K562 (cell line): ENCODE measurements around the gene NRG2. TPM values are rescaled to one million over a fixed set of nuclear protein-coding genes. Genes with fewer than 3 reads are reported as not detected.

Experiments used
- ATAC-seq: fragments of 200-7000 bp; cut with Tn5 transposase; 3 replicates; pipeline ENCODE4 v1.9.1; 2020; ENCODE audit warnings: moderate library complexity
- BruUV-seq: library from RNA; stranded (reverse); fragments of 400-500 nt; replicated peaks from 2 replicates; lab custom pipeline; 2021; lab: Mats Ljungman, UMichigan
- CTCF ChIA-PET: fragments of 300-600 bp; formaldehyde crosslinking; extraction: SDS; loops from one replicate; lab custom pipeline; 2021; ENCODE audit warnings: low intra/inter-chr PET ratio; lab: Yijun Ruan, JAX
- POLR2A ChIA-PET: fragments of 300-600, 350-650 bp; sonication (Branson Sonifier 250); formaldehyde crosslinking; extraction: SDS; loops from one replicate; lab custom pipeline; 2021; ENCODE audit warnings: antibody characterized with exemption, inconsistent platforms; lab: Yijun Ruan, JAX
- DNase-seq, 4 experiments: peaks; one replicate each; pipeline versions ENCODE4 v3.0.0 to v3.0.0-alpha.2; 2011 to 2018; ENCODE audit warnings: low spot score in 3 of 4, mixed read lengths in 3 of 4; ENCODE audit errors: extremely low read depth in 1 of 4
- FAIRE-seq: peaks from 2 replicates; lab custom pipeline; 2011; peaks lifted over from hg19 to GRCh38; lab: Jason Lieb, UNC
- H2AFZ ChIP-seq: 2 replicates; pipeline ENCODE4 v1.6.0; 2011; ENCODE audit warnings: low read depth, low read length, control low read depth, inconsistent platforms
- H3K27ac ChIP-seq: fragments of 200-600 bp; 3 replicates; pipeline ENCODE4 v1.8.0; 2011; ENCODE audit warnings: low read depth, mild to moderate bottlenecking, control low read depth, inconsistent platforms, low read length, moderate library complexity, mixed read lengths; ENCODE audit errors: extremely low read depth
- H3K27me3 ChIP-seq, 2 experiments: fragments of 300-600 bp in 1 of 2; 2 replicates in 1 of 2; 3 replicates in 1 of 2; pipeline versions ENCODE4 v1.6.0 to v1.8.0; 2011; ENCODE audit warnings: inconsistent platforms in 2 of 2, low read length in 2 of 2, mild to moderate bottlenecking in 1 of 2, mixed read lengths in 1 of 2, moderate library complexity in 1 of 2; ENCODE audit not compliant: control insufficient read depth in 2 of 2, insufficient read depth in 2 of 2
- H3K36me3 ChIP-seq: fragments of 300-600 bp; 3 replicates; pipeline ENCODE4 v1.8.0; 2011; ENCODE audit warnings: mild to moderate bottlenecking, low read length, inconsistent platforms; ENCODE audit not compliant: control insufficient read depth, insufficient read depth
- H3K4me1 ChIP-seq, 2 experiments: fragments of 200-600 bp in 1 of 2; replicated peaks in 1 of 2; 2 replicates in 1 of 2; 3 replicates in 1 of 2; pipeline versions ENCODE4 v1.5.1 to v1.8.0; 2011; ENCODE audit warnings: inconsistent platforms in 2 of 2, low read length in 2 of 2, mild to moderate bottlenecking in 1 of 2, mixed read lengths in 1 of 2, moderate library complexity in 1 of 2; ENCODE audit not compliant: control insufficient read depth in 2 of 2, insufficient read depth in 2 of 2
- H3K4me2 ChIP-seq: 2 replicates; pipeline ENCODE4 v1.6.1; 2011; ENCODE audit warnings: low read length, control low read depth, inconsistent platforms, mixed read lengths; ENCODE audit not compliant: insufficient read depth
- H3K4me3 ChIP-seq: fragments of 200-600 bp; sonication (generic), shearing (Covaris generic); 2 replicates; pipeline ENCODE4 v1.5.1; 2016; ENCODE audit warnings: control low read depth, inconsistent platforms
- H3K79me2 ChIP-seq: fragments of 200-600 bp; 3 replicates; pipeline ENCODE4 v1.8.0; 2011; ENCODE audit warnings: low read length, inconsistent platforms; ENCODE audit not compliant: control insufficient read depth, insufficient read depth
- H3K9ac ChIP-seq, 2 experiments: 2 replicates each; pipeline versions ENCODE4 v1.6.0 to v1.6.1; 2011; ENCODE audit warnings: low read depth in 2 of 2, low read length in 2 of 2, control low read depth in 1 of 2, inconsistent platforms in 1 of 2, mild to moderate bottlenecking in 1 of 2, mixed read lengths in 1 of 2; ENCODE audit not compliant: insufficient read depth in 1 of 2
- H3K9me1 ChIP-seq: one replicate; pipeline ENCODE4 v1.6.0; 2011; ENCODE audit warnings: inconsistent platforms, mild to moderate bottlenecking, low read length, moderate library complexity; ENCODE audit not compliant: control insufficient read depth, insufficient read depth
- H3K9me3 ChIP-seq: replicated peaks from 2 replicates; pipeline ENCODE4 v1.5.1; 2011; ENCODE audit warnings: low read depth, low read length, inconsistent platforms; ENCODE audit not compliant: control insufficient read depth, insufficient read depth
- H4K20me1 ChIP-seq: replicated peaks from 2 replicates; pipeline ENCODE4 v1.6.1; 2011; ENCODE audit warnings: low read length, inconsistent platforms, mixed read lengths; ENCODE audit not compliant: control insufficient read depth, insufficient read depth
- CHD2 ChIP-seq: IDR thresholded peaks from 2 replicates; pipeline ENCODE4 v1.6.1; 2011; ENCODE audit warnings: low read depth, low read length
- JUND ChIP-seq, 2 experiments: IDR thresholded peaks; 2 replicates in 1 of 2; 3 replicates in 1 of 2; pipeline ENCODE4 v1.6.1; 2011; ENCODE audit warnings: borderline replicate concordance in 2 of 2, low read depth in 2 of 2, low read length in 2 of 2, improper control_type of control experiment in 1 of 2, missing biosample characterization in 1 of 2, missing genetic modification characterization in 1 of 2, missing genetic modification reagents in 1 of 2
- KAT2B ChIP-seq: IDR thresholded peaks from one replicate; pipeline ENCODE4 v1.6.1; 2012; ENCODE audit warnings: low read depth, mild to moderate bottlenecking, control low read depth, inconsistent platforms, low read length, moderate library complexity
- MTA1 ChIP-seq: fragments of 450-650 bp; IDR thresholded peaks from 2 replicates; pipeline ENCODE4 v1.6.1; 2017; ENCODE audit warnings: borderline replicate concordance
- NCOA4 ChIP-seq: fragments of 450-650 bp; IDR thresholded peaks from 2 replicates; pipeline ENCODE4 v1.6.1; 2018; ENCODE audit warnings: mild to moderate bottlenecking; ENCODE audit not compliant: partially characterized antibody
- NFIX ChIP-seq: fragments of 250-450 bp; sonication (Bioruptor Pico); IDR thresholded peaks from 2 replicates; pipeline ENCODE4 v1.4.0; 2020; ENCODE audit warnings: low read depth, mild to moderate bottlenecking, moderate library complexity
- PCBP1 ChIP-seq: fragments of 200-400 bp; formaldehyde crosslinking; IDR thresholded peaks from 2 replicates; pipeline ENCODE4 v1.6.1; 2018; ENCODE audit warnings: mild to moderate bottlenecking, low read depth, low read length; ENCODE audit not compliant: poor library complexity, severe bottlenecking
- RBM15 ChIP-seq: fragments of 200-400 bp; formaldehyde crosslinking; IDR thresholded peaks from 2 replicates; pipeline ENCODE4 v1.6.1; 2018; ENCODE audit warnings: mild to moderate bottlenecking, low read length, moderate library complexity; ENCODE audit not compliant: insufficient read depth
- ZNF224 ChIP-seq: sonication (generic); formaldehyde crosslinking; IDR thresholded peaks from 2 replicates; pipeline ENCODE4 v1.8.0; 2022; ENCODE audit warnings: mild to moderate bottlenecking, missing genetic modification reagents
- ZNF75A ChIP-seq: fragments of 450-650 bp; formaldehyde crosslinking; IDR thresholded peaks from 2 replicates; pipeline ENCODE4 v1.4.0; 2020; ENCODE audit warnings: mild to moderate bottlenecking
- ZNF780A ChIP-seq: fragments of 250-450 bp; sonication (Bioruptor Pico); IDR thresholded peaks from 2 replicates; pipeline ENCODE4 v1.5.0; 2021; ENCODE audit warnings: mild to moderate bottlenecking
- ZNF79 ChIP-seq: fragments of 250-450 bp; sonication (Bioruptor Pico); IDR thresholded peaks from 2 replicates; pipeline ENCODE4 v1.4.0; 2020; ENCODE audit warnings: low read depth, mild to moderate bottlenecking, moderate library complexity
- whole genome bisulfite sequencing: fragments of 100-300 bp; shearing (Covaris generic); methylation state at CpG from one replicate; pipeline ENCODE4 v1.1.6; 2016; ENCODE audit warnings: low coverage, mixed read lengths; ENCODE audit not compliant: insufficient coverage; ENCODE audit errors: missing lambda C conversion rate; 5-methylcytosine and 5-hydroxymethylcytosine counted together
- in situ Hi-C: fragments of 300-500 bp; cut with MboI; formaldehyde crosslinking; loops from 4 replicates; pipeline ENCODE4 v1.15.0; 2018; ENCODE audit warnings: inconsistent platforms, mixed read lengths
- intact Hi-C: fragments of 100-400 bp; cut with micrococcal nuclease; formaldehyde crosslinking; loops from 2 replicates; pipeline ENCODE4 v1.14.2; 2022
- polyA plus RNA-seq, 8 experiments: library from polyadenylated mRNA; depleted of rRNA in 4 of 8; stranded (reverse) in 5 of 8; unstranded in 3 of 8; fragments of >200 nt; fragmentation: Nextera tagmentation in 2 of 8; fragmentation: Illumina TruSeq in 1 of 8; extraction: Ambion mirVana in 2 of 8; extraction: Trizol in 1 of 8; gene quantifications; 2 replicates each; pipeline versions ENCODE4 v1.2.1 to v1.2.3, GENCODE V29; 2011 to 2014; ENCODE audit warnings: inconsistent platforms in 1 of 8, missing spikeins in 1 of 8
- total RNA-seq, 7 experiments: library from RNA; depleted of rRNA in 6 of 7; stranded (reverse); fragments of >200 nt in 6 of 7; fragmentation: Illumina TruSeq in 2 of 7; extraction: Trizol in 2 of 7; gene quantifications; 2 replicates each; pipeline versions ENCODE4 v1.2.1 to v1.2.3, GENCODE V29; 2011 to 2021; ENCODE audit warnings: low replicate concordance in 1 of 7
- TF ChIP-seq, protein P1 (sequence below): fragments of 450-650 bp; IDR thresholded peaks from 2 replicates; pipeline ENCODE4 v1.6.1; 2017; ENCODE audit warnings: antibody characterized with exemption, mild to moderate bottlenecking
- TF ChIP-seq, protein P2 (sequence below): sonication (generic); formaldehyde crosslinking; IDR thresholded peaks from 2 replicates; pipeline ENCODE4 v1.8.0; 2022; ENCODE audit warnings: missing genetic modification reagents, mild to moderate bottlenecking, borderline replicate concordance
- TF ChIP-seq, protein P3 (sequence below): sonication (generic); formaldehyde crosslinking; IDR thresholded peaks from 2 replicates; pipeline ENCODE4 v1.4.0; 2020; ENCODE audit warnings: mild to moderate bottlenecking, missing genetic modification reagents

Gene NRG2
- total and polyA plus RNA-seq, 9 of the 15 experiments (the other 6 are each of a cell fraction or from before 2014, with no cell fraction given), result not detected

DNA sequence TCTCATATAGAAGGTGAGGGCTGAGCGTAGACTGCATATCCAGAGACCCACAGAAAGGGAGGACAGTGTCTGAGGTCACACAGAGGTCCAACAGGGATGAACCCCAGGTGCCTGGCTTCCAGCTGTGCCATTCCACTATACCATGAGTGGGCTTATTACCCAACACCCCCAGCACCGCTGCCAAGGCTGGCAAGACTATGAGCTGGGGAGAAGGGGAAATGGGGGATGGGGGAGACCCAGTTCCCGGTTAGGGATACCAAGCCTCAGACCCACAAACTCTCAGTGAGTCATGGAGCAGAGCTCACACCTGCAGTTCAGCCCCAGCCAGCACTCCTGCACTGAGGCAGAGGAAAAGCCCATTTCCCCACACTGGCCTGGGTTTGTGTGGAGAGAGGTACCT is 141.1 kb downstream of the NRG2 start (continued):
- TF ChIP-seq, protein P1, sequence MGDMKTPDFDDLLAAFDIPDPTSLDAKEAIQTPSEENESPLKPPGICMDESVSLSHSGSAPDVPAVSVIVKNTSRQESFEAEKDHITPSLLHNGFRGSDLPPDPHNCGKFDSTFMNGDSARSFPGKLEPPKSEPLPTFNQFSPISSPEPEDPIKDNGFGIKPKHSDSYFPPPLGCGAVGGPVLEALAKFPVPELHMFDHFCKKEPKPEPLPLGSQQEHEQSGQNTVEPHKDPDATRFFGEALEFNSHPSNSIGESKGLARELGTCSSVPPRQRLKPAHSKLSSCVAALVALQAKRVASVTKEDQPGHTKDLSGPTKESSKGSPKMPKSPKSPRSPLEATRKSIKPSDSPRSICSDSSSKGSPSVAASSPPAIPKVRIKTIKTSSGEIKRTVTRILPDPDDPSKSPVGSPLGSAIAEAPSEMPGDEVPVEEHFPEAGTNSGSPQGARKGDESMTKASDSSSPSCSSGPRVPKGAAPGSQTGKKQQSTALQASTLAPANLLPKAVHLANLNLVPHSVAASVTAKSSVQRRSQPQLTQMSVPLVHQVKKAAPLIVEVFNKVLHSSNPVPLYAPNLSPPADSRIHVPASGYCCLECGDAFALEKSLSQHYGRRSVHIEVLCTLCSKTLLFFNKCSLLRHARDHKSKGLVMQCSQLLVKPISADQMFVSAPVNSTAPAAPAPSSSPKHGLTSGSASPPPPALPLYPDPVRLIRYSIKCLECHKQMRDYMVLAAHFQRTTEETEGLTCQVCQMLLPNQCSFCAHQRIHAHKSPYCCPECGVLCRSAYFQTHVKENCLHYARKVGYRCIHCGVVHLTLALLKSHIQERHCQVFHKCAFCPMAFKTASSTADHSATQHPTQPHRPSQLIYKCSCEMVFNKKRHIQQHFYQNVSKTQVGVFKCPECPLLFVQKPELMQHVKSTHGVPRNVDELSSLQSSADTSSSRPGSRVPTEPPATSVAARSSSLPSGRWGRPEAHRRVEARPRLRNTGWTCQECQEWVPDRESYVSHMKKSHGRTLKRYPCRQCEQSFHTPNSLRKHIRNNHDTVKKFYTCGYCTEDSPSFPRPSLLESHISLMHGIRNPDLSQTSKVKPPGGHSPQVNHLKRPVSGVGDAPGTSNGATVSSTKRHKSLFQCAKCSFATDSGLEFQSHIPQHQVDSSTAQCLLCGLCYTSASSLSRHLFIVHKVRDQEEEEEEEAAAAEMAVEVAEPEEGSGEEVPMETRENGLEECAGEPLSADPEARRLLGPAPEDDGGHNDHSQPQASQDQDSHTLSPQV, result no peak

DNA sequence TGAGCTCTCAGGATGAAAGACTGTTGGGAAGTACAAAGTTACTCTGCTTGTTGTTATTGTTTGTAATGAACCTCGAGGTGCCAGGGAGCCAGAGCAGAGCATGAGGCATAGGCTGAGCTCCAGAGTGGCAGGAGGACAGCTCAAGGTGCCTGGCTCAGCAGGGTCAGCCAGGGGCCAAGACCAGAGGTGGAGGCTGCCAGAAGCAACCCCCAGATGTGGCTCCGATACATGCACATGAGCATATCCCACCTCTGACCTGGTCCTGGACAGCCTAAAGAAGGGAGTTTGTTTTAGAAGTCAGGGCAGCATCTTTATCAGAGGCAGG is 141.9 kb downstream of the NRG2 start:
- peaks cover 49 to 80% of the 10 kb centered on the region in 2 experiments for H3K27me3 ChIP-seq
- no peak for ATAC-seq
- ChIA-PET POLR2A (interaction anchor here (0.7 to 0.8 kb wide), 2 partner anchors 9 to 20 kb away, joined by 3 read pairs; no protein-coding TSS in a partner anchor), CTCF (no interaction called here)
- no peak for DNase-seq
- H2AFZ ChIP-seq, result no peak overlapping the region
- in situ Hi-C loops, result no loop called here
- H3K4me3 ChIP-seq, result no peak overlapping the region
- no peak for FAIRE-seq
- intact Hi-C loops, result no loop called here
- H3K9ac ChIP-seq, result no peak overlapping the region
- WGBS, result 6% methylated on average over 2 of the region's 2 CpGs
- H4K20me1 ChIP-seq, result no peaks in the 10 kb centered on the region; the same call in 1 of the 2 replicates
- H3K4me2 ChIP-seq, result no peak overlapping the region
- no TSS peak for BruUV-seq
- H3K79me2 ChIP-seq, result no peaks in the 10 kb centered on the region
- TF ChIP-seq MTA1 (no peak), NCOA4 (no peak), CHD2 (no peak), ZNF75A (CRISPR knock-in tag) (no peak), ZNF79 (CRISPR knock-in tag) (no peak), PCBP1 (no peak), ZNF780A (CRISPR knock-in tag) (no peak), NFIX (CRISPR knock-in tag) (no peak), ZNF224 (no peak), JUND (IDR thresholded peaks at IDR 0.05; ENCODE audit: borderline replicate concordance, low read depth, low read length) (no peak), JUND (tag; IDR thresholded peaks at IDR 0.05; ENCODE audit: borderline replicate concordance, low read depth, low read length) (no peak), KAT2B (no peak), RBM15 (no peak)
- TF ChIP-seq, protein P2, sequence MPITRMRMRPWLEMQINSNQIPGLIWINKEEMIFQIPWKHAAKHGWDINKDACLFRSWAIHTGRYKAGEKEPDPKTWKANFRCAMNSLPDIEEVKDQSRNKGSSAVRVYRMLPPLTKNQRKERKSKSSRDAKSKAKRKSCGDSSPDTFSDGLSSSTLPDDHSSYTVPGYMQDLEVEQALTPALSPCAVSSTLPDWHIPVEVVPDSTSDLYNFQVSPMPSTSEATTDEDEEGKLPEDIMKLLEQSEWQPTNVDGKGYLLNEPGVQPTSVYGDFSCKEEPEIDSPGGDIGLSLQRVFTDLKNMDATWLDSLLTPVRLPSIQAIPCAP (CRISPR knock-in tag), result no peak
- TF ChIP-seq, protein P3, sequence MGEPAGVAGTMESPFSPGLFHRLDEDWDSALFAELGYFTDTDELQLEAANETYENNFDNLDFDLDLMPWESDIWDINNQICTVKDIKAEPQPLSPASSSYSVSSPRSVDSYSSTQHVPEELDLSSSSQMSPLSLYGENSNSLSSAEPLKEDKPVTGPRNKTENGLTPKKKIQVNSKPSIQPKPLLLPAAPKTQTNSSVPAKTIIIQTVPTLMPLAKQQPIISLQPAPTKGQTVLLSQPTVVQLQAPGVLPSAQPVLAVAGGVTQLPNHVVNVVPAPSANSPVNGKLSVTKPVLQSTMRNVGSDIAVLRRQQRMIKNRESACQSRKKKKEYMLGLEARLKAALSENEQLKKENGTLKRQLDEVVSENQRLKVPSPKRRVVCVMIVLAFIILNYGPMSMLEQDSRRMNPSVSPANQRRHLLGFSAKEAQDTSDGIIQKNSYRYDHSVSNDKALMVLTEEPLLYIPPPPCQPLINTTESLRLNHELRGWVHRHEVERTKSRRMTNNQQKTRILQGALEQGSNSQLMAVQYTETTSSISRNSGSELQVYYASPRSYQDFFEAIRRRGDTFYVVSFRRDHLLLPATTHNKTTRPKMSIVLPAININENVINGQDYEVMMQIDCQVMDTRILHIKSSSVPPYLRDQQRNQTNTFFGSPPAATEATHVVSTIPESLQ (CRISPR knock-in tag), result no peak
- H3K36me3 ChIP-seq, result no peaks in the 10 kb centered on the region
- peaks cover 0 to 17% of the 10 kb centered on the region in 2 experiments; a peak in 1 of 5 replicates for H3K4me1 ChIP-seq
- H3K27ac ChIP-seq, result no peak overlapping the region
- H3K9me3 ChIP-seq, result no peaks in the 10 kb centered on the region
- no peaks in the 10 kb centered on the region for H3K9me1 ChIP-seq
